ENCODE measurements around the gene TMEM101. TPM values are rescaled to one million over a fixed set of nuclear protein-coding genes. Genes with fewer than 3 reads are reported as not detected.

TMEM101 gene
- total and polyA plus RNA-seq, 2 of the 8 experiments (the other 6 are each of a cell fraction or from before 2014, with no cell fraction given), result 16.1 to 44.7 TPM

- H3K36me3 ChIP-seq (ENCODE audit: control insufficient read depth in 2 of 4, insufficient read depth in 4 of 4, low read length in 3 of 4), result no peaks in the 10 kb centered on the region
- H3K27ac ChIP-seq (ENCODE audit: low read depth, low read length), result no peak overlapping the region
- H4K20me1 ChIP-seq (replicated peaks in 1 of 2; ENCODE audit: control insufficient read depth in 1 of 2, insufficient read depth in 2 of 2, low read length in 2 of 2), result no peaks in the 10 kb centered on the region
- H2BK12ac ChIP-seq (ENCODE audit: low read depth, low read length), result no peak overlapping the region
- no peak overlapping the region for H2BK20ac ChIP-seq (ENCODE audit: low read length)
- no peak overlapping the region for H2AFZ ChIP-seq (ENCODE audit: low read length)
- no peaks in the 10 kb centered on the region for H3K27me3 ChIP-seq (replicated peaks in 1 of 4; ENCODE audit: control insufficient read depth in 3 of 4, extremely low read depth in 1 of 4, insufficient read depth in 3 of 4, low read length in 3 of 4)
- no peaks in the 10 kb centered on the region for H3K79me1 ChIP-seq (ENCODE audit: low read depth, low read length)
- no peak for DNase-seq (ENCODE audit: low read depth in 1 of 2, low spot score in 2 of 2)
- H3K23ac ChIP-seq (ENCODE audit: insufficient read length), result no peak overlapping the region
- H3K9me3 ChIP-seq (ENCODE audit: insufficient read depth in 2 of 2, low read depth in 1 of 2, low read length in 1 of 2), result no peaks in the 10 kb centered on the region
- no peaks in the 10 kb centered on the region for H3K79me2 ChIP-seq (ENCODE audit: control insufficient read depth in 1 of 2, insufficient read depth in 2 of 2, low read length in 2 of 2)
- no peak for FAIRE-seq
- H4K8ac ChIP-seq (ENCODE audit: extremely low read depth, insufficient read depth, low read length), result no peak overlapping the region
- H2BK15ac ChIP-seq (ENCODE audit: low read length), result no peak overlapping the region
- no peak overlapping the region for H3K56ac ChIP-seq (replicated peaks; ENCODE audit: insufficient read length, low read depth, low read length)
- no peak overlapping the region for H4K91ac ChIP-seq (replicated peaks; ENCODE audit: insufficient read length, low read length)
- H3K23me2 ChIP-seq (ENCODE audit: low read depth, low read length), result 0 out of 2 replicates have a peak, but pooled peaks cover 2% of the 10 kb centered on the region
- H2AK5ac ChIP-seq (ENCODE audit: low read depth, low read length), result no peak overlapping the region
- ChIA-PET CTCF (ENCODE audit: partially characterized antibody) (interaction anchor here (0.9 to 4.5 kb wide), 8 partner anchors 10 to 388 kb away, joined by 3 to 26 read pairs (median 4); partner anchors contain the start of gene PPY), POLR2A (ENCODE audit: partially characterized antibody) (no interaction called here)
- no peak overlapping the region for H3K9ac ChIP-seq (replicated peaks in 1 of 4; ENCODE audit: extremely low read depth in 1 of 4, low read depth in 3 of 4, low read length in 3 of 4)
- H4K5ac ChIP-seq (ENCODE audit: insufficient read length, low read depth, low read length), result no peak overlapping the region
- H3K14ac ChIP-seq (ENCODE audit: insufficient read length), result no peak overlapping the region
- H2BK5ac ChIP-seq (ENCODE audit: low read depth, low read length), result no peak overlapping the region
- H3K18ac ChIP-seq (ENCODE audit: extremely low read depth, low read length), result no peak overlapping the region
- H3K4me2 ChIP-seq (ENCODE audit: insufficient read depth in 1 of 2, low read depth in 2 of 2, low read length in 2 of 2), result no peak overlapping the region
- no peak overlapping the region for H3K4ac ChIP-seq (replicated peaks; ENCODE audit: insufficient read length, low read depth, low read length)
- WGBS, 2 experiments (ENCODE audit: extremely low coverage in 1 of 2, insufficient coverage in 1 of 2, insufficient read length in 1 of 2, insufficient replicate concordance in 2 of 2, low coverage in 1 of 2, low lambda C conversion rate in 2 of 2, missing lambda C conversion rate in 1 of 2), result 82% methylated on average over 2 of the region's 2 CpGs; no CpG with 5 or more reads in 1 of the 2 experiments
- H3K4me3 ChIP-seq (ENCODE audit: extremely low read depth in 1 of 4, insufficient read depth in 2 of 4, low read depth in 3 of 4, low read length in 4 of 4), result no peak overlapping the region
- no peak overlapping the region for H2BK120ac ChIP-seq (replicated peaks; ENCODE audit: low read depth, low read length)
- H3K4me1 ChIP-seq (replicated peaks in 1 of 4; ENCODE audit: control insufficient read depth in 3 of 4, insufficient read depth in 4 of 4, low read length in 3 of 4), result no peaks in the 10 kb centered on the region
- TF ChIP-seq SIN3A (conservative IDR thresholded peaks at IDR 0.05 in 1 of 2, IDR thresholded peaks at IDR 0.05 in 1 of 2; ENCODE audit: low read depth in 1 of 2, low read length in 2 of 2) (no peak), SIRT6 (IDR thresholded peaks at IDR 0.05; ENCODE audit: low read length) (no peak), SP1 (IDR thresholded peaks at IDR 0.05; ENCODE audit: low read depth, low read length) (no peak), TBP (IDR thresholded peaks at IDR 0.05; ENCODE audit: low read depth, low read length) (no peak), BRCA1 (IDR thresholded peaks at IDR 0.05; ENCODE audit: low read depth, low read length) (no peak), USF2 (IDR thresholded peaks at IDR 0.05; ENCODE audit: low read length) (no peak), BCL11A (IDR thresholded peaks at IDR 0.05; ENCODE audit: low read depth in 2 of 2, low read length in 2 of 2) (no peak), YY1 (IDR thresholded peaks at IDR 0.05; ENCODE audit: low read depth, low read length) (no peak), TCF12 (IDR thresholded peaks at IDR 0.05; ENCODE audit: low read depth, low read length) (no peak), TAF7 (optimal IDR thresholded peaks at IDR 0.05; ENCODE audit: borderline replicate concordance, low read depth, low read length) (no peak), JUN (IDR thresholded peaks at IDR 0.05; ENCODE audit: low read depth, low read length) (no peak), MAFK (IDR thresholded peaks at IDR 0.05; ENCODE audit: low read depth, low read length) (no peak), EZH2 (IDR thresholded peaks at IDR 0.05; ENCODE audit: low read depth, low read length, severe bottlenecking) (no peak), ZNF274 (IDR thresholded peaks at IDR 0.05; ENCODE audit: borderline replicate concordance, extremely low read depth, low read length) (no peak)
These were observed 52.8 kb downstream of the TMEM101 start for GRCh38 chr17:43961954-43962353.

All from H1 (cell line).